GM19438 (cell line): Measurements from ENCODE around the gene PHF8.

Experiments
- ATAC-seq: cut with Tn5 transposase; IDR thresholded peaks from one replicate; pipeline ENCODE4 v1.9.1; 2021; ENCODE audit warnings: low read depth; ENCODE audit not compliant: unreplicated experiment

Gene PHF8

DNA sequence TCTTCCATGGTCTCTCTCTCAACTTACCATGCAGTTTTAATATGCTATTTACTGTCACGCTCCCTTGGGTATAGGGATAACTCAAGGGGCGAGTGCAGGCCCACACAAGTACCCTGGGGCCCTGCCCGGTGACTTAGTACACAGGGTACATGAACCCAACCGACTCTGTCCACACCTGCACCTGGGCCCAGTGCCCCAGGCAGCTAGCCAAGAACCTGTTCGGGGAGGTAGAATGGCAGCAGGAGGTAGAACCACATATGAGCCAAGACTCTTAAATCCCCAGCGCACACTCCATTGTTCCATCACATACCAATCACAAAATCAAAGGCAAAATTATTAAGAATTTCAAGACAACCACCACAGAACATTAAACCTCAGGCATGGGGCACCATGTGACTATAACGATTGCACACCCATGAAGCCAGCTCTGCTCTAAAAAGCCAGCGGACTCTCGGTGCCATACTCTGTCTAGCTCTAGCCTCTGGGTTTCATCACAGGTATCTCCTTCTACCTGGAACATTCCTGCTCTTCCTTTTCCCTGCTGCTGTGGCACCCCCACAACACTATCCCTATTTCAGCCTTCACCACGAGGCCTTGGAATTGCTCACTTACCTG lies 14.6 kb downstream of the PHF8 start:
- no peak for ATAC-seq

DNA sequence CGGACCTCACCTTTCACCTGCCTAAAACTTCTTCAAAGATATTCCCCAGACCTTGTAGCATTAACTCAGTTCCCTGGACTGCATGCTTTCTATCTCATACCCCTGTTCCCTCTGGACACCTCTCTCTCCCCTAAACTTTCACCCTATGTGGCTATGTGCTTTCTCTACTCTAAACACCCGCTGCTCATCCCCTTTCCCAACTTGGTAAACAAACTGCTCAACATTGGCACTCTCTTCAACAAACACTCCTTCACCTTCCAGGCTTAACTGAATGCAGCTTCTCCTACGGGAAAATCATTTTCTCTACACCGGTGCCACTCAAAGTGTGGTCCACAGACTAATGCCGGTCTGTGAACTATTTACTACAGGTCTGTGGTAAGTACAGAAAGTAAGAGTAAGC lies 19.9 kb downstream of the PHF8 start:
- no peak for ATAC-seq

DNA sequence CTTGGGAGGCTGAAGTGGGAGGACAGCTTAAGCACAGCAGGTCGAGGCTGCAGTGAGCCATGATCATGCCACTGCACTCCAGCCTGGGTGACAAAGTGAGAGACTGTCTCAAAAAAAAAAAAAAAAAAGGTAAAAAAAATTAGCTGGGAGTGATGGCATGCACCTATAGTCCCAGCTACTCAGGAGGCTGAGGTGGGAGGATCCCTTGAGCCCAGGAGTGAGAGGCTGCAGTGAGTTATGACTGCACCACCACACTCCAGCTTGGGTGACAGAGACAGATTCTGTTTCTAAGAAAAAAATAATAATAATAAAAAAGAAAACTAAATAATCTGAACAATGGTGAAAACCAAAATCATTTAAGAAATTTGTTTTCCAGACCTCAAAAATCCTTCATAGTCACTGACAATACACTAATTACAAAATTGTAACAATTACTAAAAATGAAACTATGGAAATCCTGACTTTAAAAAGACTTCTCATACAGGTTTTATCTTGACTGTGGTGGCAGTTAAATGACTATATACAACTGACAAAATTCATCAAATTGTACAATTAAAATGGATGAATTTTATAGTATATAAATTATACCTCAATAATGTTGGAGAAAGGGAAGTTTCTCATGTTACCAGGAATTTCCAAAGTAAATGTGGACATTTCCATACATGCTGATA lies 31.3 kb downstream of the PHF8 start:
- no peak for ATAC-seq

DNA sequence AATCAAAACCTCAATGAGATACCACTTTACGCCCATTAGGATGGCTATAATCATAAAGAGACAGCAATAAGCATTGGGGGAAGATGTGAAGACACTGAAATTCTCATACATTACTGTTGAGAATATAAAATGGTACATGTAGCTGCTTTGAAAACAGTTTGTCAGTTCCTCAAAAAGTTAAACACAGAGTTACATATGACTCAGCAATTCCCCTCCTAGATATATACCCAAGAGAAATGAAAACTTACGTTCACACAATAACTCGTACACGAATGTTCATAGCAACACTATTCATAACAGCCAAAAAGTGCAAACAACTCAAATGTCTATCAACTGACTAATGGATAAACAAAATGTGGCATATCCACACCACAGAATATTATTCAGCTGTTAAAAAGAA lies 36.6 kb downstream of the PHF8 start:
- ATAC-seq = no peak

- no peak for ATAC-seq
Observed at GRCh38 chrX:53997724-53998123, 46.5 kb downstream of the PHF8 start.

GRCh38 chrX:53992589-53992988 lies 51.7 kb downstream of the PHF8 start:
- ATAC-seq = no peak

GRCh38 chrX:53990171-53990570 lies 54.1 kb downstream of the PHF8 start:
- no peak for ATAC-seq

DNA sequence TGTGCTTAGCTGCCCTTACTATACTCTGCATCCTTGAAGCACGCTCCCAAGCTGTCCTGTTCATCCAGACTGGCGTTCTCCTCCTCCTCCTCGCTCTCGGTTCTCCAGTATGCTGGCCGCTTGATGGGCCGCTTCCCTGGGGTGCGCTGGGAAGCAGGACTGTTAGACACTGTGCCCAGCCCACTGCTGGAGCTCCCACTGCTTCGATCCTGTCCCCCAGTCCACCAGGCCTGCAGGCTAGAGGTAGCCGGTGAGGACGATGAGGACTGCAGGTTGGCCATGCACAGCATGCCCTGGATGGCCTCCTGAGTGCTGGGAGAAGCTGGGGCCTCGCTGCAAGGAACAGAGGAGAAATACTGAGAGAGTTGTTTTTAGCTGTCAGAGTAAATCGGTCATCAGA lies 59.4 kb downstream of the PHF8 start:
- ATAC-seq = no peak

- no peak for ATAC-seq
Observed at GRCh38 chrX:53974529-53974928, 69.7 kb downstream of the PHF8 start.

DNA sequence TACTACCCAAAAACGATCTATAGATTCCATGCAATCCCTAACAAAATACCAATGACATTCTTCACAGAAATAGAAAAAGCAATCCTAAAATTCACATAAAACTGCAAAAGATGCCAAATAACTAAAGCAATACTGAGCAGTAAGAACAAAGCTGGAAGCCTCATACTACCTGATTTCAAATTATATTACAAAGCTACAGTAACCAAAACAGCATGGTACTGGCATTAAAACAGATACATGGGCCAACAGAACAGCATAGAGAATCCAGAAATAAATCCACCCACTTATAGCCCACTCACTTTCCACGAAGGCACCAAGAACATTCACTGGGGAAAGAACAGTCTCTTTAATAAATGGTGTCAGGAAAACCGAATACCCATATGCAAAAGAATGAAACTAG lies 74.7 kb downstream of the PHF8 start:
- ATAC-seq = no peak

- ATAC-seq = no peak
Observed at GRCh38 chrX:53950130-53950733, 94.0 kb downstream of the PHF8 start.

GRCh38 chrX:53940180-53940579 lies 104.1 kb downstream of the PHF8 start:
- ATAC-seq = no peak

- no peak for ATAC-seq
Observed at GRCh38 chrX:53939127-53939526, 105.1 kb downstream of the PHF8 start.

GRCh38 chrX:53930515-53931380 lies 113.5 kb downstream of the PHF8 start:
- ATAC-seq = no peak

DNA sequence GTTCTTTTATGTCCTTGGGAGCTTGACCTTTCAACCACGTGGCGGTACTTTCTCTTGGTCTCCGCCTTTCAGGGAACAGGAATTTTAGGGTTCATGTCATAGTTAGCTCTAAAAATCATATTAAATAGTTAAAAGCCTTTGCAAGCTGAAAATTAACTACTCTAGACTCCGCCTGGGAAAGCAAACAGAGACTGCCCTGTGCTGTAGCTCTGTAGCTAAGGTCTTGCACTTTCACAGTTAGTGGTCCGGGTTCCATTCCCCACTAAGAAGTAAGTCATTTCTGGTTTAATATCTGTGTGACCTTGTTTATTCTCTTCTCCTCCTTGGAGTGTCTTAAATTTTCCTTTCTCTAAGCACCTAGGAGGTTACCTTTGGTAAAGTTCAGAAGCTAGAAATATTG lies 118.2 kb downstream of the PHF8 start:
- ATAC-seq = no peak

GRCh38 chrX:53918702-53919101 lies 125.6 kb downstream of the PHF8 start:
- no peak for ATAC-seq

DNA sequence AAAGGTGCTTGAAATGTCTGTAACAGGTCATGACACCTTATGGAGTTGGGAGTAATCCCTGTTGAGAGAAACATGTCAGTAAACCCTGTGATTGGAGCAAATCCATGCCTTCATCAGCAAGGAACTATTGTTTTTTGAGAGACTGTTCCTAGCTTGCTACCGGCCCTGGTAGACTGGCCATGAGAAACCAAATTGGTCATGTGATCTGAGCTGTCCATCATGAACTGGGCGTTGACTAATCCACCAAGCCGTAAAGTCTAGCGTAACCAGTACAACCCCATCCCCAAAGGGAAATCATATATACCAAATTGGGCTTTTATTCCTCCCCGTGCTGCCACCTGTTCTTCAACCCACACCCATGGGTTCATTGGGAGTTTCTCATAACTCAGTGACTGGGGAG lies 143.7 kb downstream of the PHF8 start:
- no peak for ATAC-seq

DNA sequence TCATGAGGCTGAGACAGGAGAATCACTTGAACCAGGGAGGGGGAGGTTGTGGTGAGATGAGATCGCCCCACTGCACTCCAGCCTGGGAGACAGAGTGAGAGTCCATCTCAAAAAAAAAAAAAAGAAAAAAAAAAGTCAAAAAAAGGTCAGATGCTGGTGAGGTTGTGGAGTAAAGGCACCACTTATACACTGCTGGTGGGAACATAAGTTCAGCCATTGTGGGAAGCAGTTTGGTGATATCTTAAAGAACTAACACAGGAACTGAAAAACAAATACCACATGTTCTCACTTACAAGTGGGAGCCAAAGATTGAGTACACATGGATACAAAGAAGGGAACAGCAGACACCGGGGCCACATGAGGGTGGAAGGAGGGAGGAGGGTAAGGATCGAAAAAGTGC lies 149.0 kb downstream of the PHF8 start:
- no peak for ATAC-seq
